Measurements from ENCODE around the gene ASGR2. TPM values are rescaled to one million over a fixed set of nuclear protein-coding genes. Genes with fewer than 3 reads are reported as not detected.
"Not testable (repeated sequence)": the region's sequence is repeated elsewhere in the genome, so short reads cannot be mapped to it uniquely, and the experiment has no call there.

ASGR2 gene
- total RNA-seq, 2 donors from 2014 or later, result 0.33 TPM; not detected in 1

- no peak for TF ChIP-seq CTCF (IDR thresholded peaks at IDR 0.05)
- Histone ChIP-seq H3K36me3 (no peaks in the 10 kb centered on the region), H3K9me3 (no peaks in the 10 kb centered on the region), H3K4me1 (no peaks in the 10 kb centered on the region), H3K27ac (no peak overlapping the region), H3K27me3 (no peaks in the 10 kb centered on the region), H3K4me3 (no peak overlapping the region)
- no peak for DNase-seq (ENCODE audit: low spot score)
Observed at GRCh38 chr17:7098802-7099459, 15.7 kb downstream of the ASGR2 start.

GRCh38 chr17:7097940-7098339 lies 16.7 kb downstream of the ASGR2 start:
- H3K9me3 ChIP-seq, result no peaks in the 10 kb centered on the region
- no peak overlapping the region for H3K27ac ChIP-seq
- no peak overlapping the region for H3K4me3 ChIP-seq
- no peaks in the 10 kb centered on the region for H3K27me3 ChIP-seq
- no peak for DNase-seq (ENCODE audit: low spot score)
- H3K4me1 ChIP-seq, result no peaks in the 10 kb centered on the region
- no peaks in the 10 kb centered on the region for H3K36me3 ChIP-seq
- TF ChIP-seq CTCF (IDR thresholded peaks at IDR 0.05), result no peak

DNA sequence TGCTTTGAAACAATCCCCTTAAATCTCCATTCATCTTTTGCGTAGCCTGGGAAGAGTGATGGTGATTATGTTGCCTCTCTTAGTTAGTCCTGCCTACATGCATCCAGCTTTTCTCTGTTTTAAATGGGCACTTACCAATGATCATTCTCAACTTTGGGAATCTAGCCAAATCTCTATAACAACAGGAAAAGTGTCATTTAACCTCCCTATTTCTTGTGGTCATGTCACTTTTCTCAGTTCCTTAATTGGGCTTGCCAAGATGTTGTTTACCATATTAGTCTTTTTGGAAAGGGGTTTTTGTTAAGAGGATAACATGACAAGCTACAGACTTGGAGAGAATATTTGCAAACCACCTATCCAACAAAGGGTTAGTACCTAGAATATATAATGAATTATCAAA lies 19.0 kb downstream of the ASGR2 start:
- H3K27ac ChIP-seq, result no peak overlapping the region
- TF ChIP-seq CTCF (IDR thresholded peaks at IDR 0.05), result no peak
- no peaks in the 10 kb centered on the region for H3K4me1 ChIP-seq
- no peak overlapping the region for H3K4me3 ChIP-seq
- H3K9me3 ChIP-seq, result no peaks in the 10 kb centered on the region
- H3K27me3 ChIP-seq, result no peaks in the 10 kb centered on the region
- no peak for DNase-seq (ENCODE audit: low spot score)
- H3K36me3 ChIP-seq, result no peaks in the 10 kb centered on the region

- H3K4me3 ChIP-seq, result no peak overlapping the region
- H3K9me3 ChIP-seq, result peaks cover 0 to 6% of the 10 kb centered on the region in 2 donors
- H3K27ac ChIP-seq, result no peak overlapping the region
- no peaks in the 10 kb centered on the region for H3K36me3 ChIP-seq
- DNase-seq (ENCODE audit: low spot score), result no peak
- TF ChIP-seq CTCF (IDR thresholded peaks at IDR 0.05), result no peak
- H3K4me1 ChIP-seq, result no peaks in the 10 kb centered on the region
- H3K27me3 ChIP-seq, result no peaks in the 10 kb centered on the region
Observed at GRCh38 chr17:7094652-7095019, 20.0 kb downstream of the ASGR2 start.

- H3K9me3 ChIP-seq; H3K27me3 ChIP-seq; H3K27ac ChIP-seq; H3K36me3 ChIP-seq; DNase-seq (ENCODE audit: low spot score); H3K4me3 ChIP-seq; H3K4me1 ChIP-seq: not testable (repeated sequence)
Observed at GRCh38 chr17:7091311-7092005, 23.2 kb downstream of the ASGR2 start.

DNA sequence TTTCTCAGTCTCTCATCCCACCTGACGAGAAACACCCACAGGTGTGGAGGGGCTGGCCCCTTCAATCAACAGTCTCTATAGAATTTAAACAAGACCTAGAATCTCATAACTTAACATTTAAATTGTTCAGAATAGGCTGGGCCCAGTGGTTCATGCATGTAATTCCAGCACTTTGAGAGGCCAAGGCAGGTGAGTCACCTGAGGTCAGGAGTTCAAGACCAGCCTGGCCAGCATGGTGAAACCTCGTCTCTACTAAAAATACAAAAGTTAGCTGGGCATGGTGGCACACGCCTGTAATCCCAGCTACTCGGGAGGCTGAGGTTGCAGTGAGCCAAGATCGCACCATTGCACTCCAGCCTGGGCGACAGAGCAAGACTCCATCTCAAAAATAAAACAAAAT lies 25.1 kb downstream of the ASGR2 start:
- not testable (repeated sequence) for DNase-seq (ENCODE audit: low spot score); H3K4me1 ChIP-seq; H3K4me3 ChIP-seq; H3K27ac ChIP-seq; H3K36me3 ChIP-seq; H3K9me3 ChIP-seq; H3K27me3 ChIP-seq

DNA sequence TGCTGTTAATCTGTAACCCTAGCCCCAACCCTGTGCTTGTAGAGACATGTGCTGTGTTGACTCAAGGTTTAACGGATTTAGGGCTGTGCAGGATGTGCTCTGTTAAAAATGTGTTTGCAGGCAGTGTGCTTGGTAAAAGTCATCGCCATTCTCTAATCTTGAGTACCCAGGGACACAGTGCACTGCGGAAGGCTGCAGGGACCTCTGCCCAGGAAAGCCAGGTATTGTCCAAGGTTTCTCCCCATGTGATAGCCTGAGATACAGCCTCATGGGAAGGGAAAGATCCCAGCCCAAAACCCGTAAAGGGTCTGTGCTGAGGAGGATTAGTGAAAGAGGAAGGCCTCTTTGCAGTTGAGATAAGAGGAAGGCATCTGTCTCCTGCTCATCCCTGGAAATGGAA lies 26.2 kb downstream of the ASGR2 start:
- H3K27ac ChIP-seq; H3K4me3 ChIP-seq; H3K4me1 ChIP-seq; DNase-seq (ENCODE audit: low spot score); H3K27me3 ChIP-seq; H3K36me3 ChIP-seq; H3K9me3 ChIP-seq: not testable (repeated sequence)
